Amniotic epithelial cell (primary cell): Measurements from ENCODE around the gene GRIP1.

ENCODE experiments used
- DNase-seq: peaks from one replicate; pipeline ENCODE4 v3.0.0-alpha.2; 2010; ENCODE audit warnings: low read depth

GRIP1 gene

GRCh38 chr12:66453120-66453519 is 225.8 kb downstream of the GRIP1 start:
- no peak for DNase-seq

GRCh38 chr12:66449531-66449930 is 229.3 kb downstream of the GRIP1 start:
- no peak for DNase-seq

GRCh38 chr12:66447643-66448042 is 231.2 kb downstream of the GRIP1 start:
- DNase-seq = no peak

- DNase-seq = no peak
Observed at GRCh38 chr12:66446276-66446675, 232.6 kb downstream of the GRIP1 start.

GRCh38 chr12:66441905-66442559 is 236.8 kb downstream of the GRIP1 start:
- DNase-seq = no peak

GRCh38 chr12:66438601-66439000 is 240.3 kb downstream of the GRIP1 start:
- DNase-seq = peak; percentile 89

- DNase-seq = no peak
Observed at GRCh38 chr12:66430106-66430505, 248.8 kb downstream of the GRIP1 start.

GRCh38 chr12:66428870-66429269 is 250.0 kb downstream of the GRIP1 start:
- no peak for DNase-seq

GRCh38 chr12:66428261-66428660 is 250.6 kb downstream of the GRIP1 start:
- no peak for DNase-seq

- no peak for DNase-seq
Observed at GRCh38 chr12:66426696-66427095, 252.2 kb downstream of the GRIP1 start.

- no peak for DNase-seq
Observed at GRCh38 chr12:66423266-66423665, 255.6 kb downstream of the GRIP1 start.

- DNase-seq = no peak
Observed at GRCh38 chr12:66418908-66419307, 260.0 kb downstream of the GRIP1 start.

- DNase-seq = no peak
Observed at GRCh38 chr12:66417217-66417616, 261.7 kb downstream of the GRIP1 start.

- peak; percentile 77 for DNase-seq
Observed at GRCh38 chr12:66409195-66409871, 269.5 kb downstream of the GRIP1 start.

- DNase-seq = peak; percentile 15
Observed at GRCh38 chr12:66405395-66405794, 273.5 kb downstream of the GRIP1 start.

GRCh38 chr12:66403746-66404145 is 275.1 kb downstream of the GRIP1 start:
- DNase-seq = no peak

- DNase-seq = no peak
Observed at GRCh38 chr12:66399911-66400306, 279.0 kb downstream of the GRIP1 start.

GRCh38 chr12:66398931-66399910 is 279.7 kb downstream of the GRIP1 start:
- peak; percentile 15 for DNase-seq

GRCh38 chr12:66397574-66398290 is 281.1 kb downstream of the GRIP1 start:
- DNase-seq = peak; percentile 17

- no peak for DNase-seq
Observed at GRCh38 chr12:66393890-66394289, 285.0 kb downstream of the GRIP1 start.

GRCh38 chr12:66392266-66392915 is 286.5 kb downstream of the GRIP1 start:
- DNase-seq = no peak
